MM.1S (cell line): ENCODE data around the gene PLSCR5.

Source experiments
- DNase-seq: peaks from one replicate; pipeline ENCODE4 v3.0.0-alpha.2; 2015
- H2AFZ ChIP-seq: fragments of 300-600 bp; sonication (generic); 2 replicates; pipeline ENCODE4 v1.6.0; 2016; ENCODE audit warnings: antibody characterized with exemption, low read length
- H3F3A ChIP-seq: fragments of 300-600 bp; sonication (generic); 2 replicates; pipeline ENCODE4 v1.6.1; 2016; ENCODE audit warnings: mild to moderate bottlenecking, antibody characterized with exemption, low read length, moderate library complexity, mixed read lengths; ENCODE audit not compliant: insufficient read depth
- H3K27ac ChIP-seq: fragments of 300-600 bp; sonication (generic); 2 replicates; pipeline ENCODE4 v1.5.1; 2016; ENCODE audit warnings: mild to moderate bottlenecking, low read length
- H3K27me3 ChIP-seq: fragments of 300-600 bp; sonication (generic); replicated peaks from 2 replicates; pipeline ENCODE4 v1.6.0; 2016; ENCODE audit warnings: low read length; ENCODE audit not compliant: insufficient read depth
- H3K36me3 ChIP-seq: fragments of 300-600 bp; sonication (generic); replicated peaks from 2 replicates; pipeline ENCODE4 v1.6.1; 2016; ENCODE audit warnings: mild to moderate bottlenecking, low read length, mixed read lengths; ENCODE audit not compliant: insufficient read depth
- H3K4me1 ChIP-seq: fragments of 300-600 bp; sonication (generic); 2 replicates; pipeline ENCODE4 v1.6.1; 2016; ENCODE audit warnings: low read length, mixed read lengths
- H3K4me2 ChIP-seq: fragments of 300-600 bp; sonication (generic); 2 replicates; pipeline ENCODE4 v1.6.0; 2016; ENCODE audit warnings: low read depth, low read length
- H3K4me3 ChIP-seq: fragments of 300-600 bp; sonication (generic); 2 replicates; pipeline ENCODE4 v1.5.1; 2016; ENCODE audit warnings: low read length, mixed read lengths
- H3K79me2 ChIP-seq: fragments of 300-600 bp; sonication (generic); 2 replicates; pipeline ENCODE4 v1.6.1; 2016; ENCODE audit warnings: mixed run types, low read length, mixed read lengths
- H3K9ac ChIP-seq: fragments of 300-600 bp; sonication (generic); 2 replicates; pipeline ENCODE4 v1.6.1; 2016; ENCODE audit warnings: low read length, mixed read lengths
- H3K9me2 ChIP-seq: fragments of 300-600 bp; sonication (generic); replicated peaks from 2 replicates; pipeline ENCODE4 v1.6.1; 2016; ENCODE audit warnings: mild to moderate bottlenecking, low read length, mixed read lengths; ENCODE audit not compliant: insufficient read depth
- H3K9me3 ChIP-seq: fragments of 300-600 bp; sonication (generic); replicated peaks from 2 replicates; pipeline ENCODE4 v1.6.1; 2016; ENCODE audit warnings: mild to moderate bottlenecking, low read length, mixed read lengths; ENCODE audit not compliant: insufficient read depth
- H4K20me1 ChIP-seq: fragments of 300-600 bp; sonication (generic); 2 replicates; pipeline ENCODE4 v1.6.1; 2016; ENCODE audit warnings: mild to moderate bottlenecking, low read length, moderate library complexity, mixed read lengths; ENCODE audit not compliant: insufficient read depth
- EZH2 ChIP-seq: fragments of 300-600 bp; sonication (generic); optimal IDR thresholded peaks from 2 replicates; pipeline ENCODE3; 2017; ENCODE audit warnings: low read depth, mild to moderate bottlenecking, antibody characterized with exemption, low read length, mixed read lengths
- EZH2phosphoT487 ChIP-seq: fragments of 300-600 bp; sonication (generic); IDR thresholded peaks from 2 replicates; pipeline ENCODE4 v1.6.1; 2018; ENCODE audit warnings: antibody characterized with exemption, low read length
- TF ChIP-seq, protein P1 (sequence below): fragments of 300-600 bp; sonication (generic); IDR thresholded peaks from 2 replicates; pipeline ENCODE4 v1.5.1; 2016; ENCODE audit warnings: antibody characterized with exemption, low read length, mixed read lengths

The PLSCR5 gene

DNA sequence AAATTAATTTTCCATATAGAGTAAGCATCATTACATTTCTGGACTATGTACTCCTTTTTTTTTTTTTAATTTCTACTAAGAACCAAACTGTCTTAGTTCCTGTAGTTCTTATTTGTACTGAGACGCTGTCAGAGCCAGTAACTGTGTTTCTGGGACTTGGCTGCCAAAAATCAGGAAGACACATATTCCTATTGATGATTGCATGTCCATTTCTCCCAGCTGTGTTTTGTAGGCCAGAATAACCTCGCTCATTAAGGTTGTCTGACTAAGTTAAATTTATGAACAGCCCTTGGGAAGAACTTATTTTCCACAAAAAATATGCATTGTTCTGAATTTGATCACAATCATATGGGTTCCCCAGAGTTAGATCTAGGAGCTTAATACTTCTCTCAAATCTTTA lies 29.5 kb downstream of the PLSCR5 start:
- no peaks in the 10 kb centered on the region for H3K27me3 ChIP-seq
- H4K20me1 ChIP-seq, result no peaks in the 10 kb centered on the region
- no peaks in the 10 kb centered on the region for H3K9me2 ChIP-seq
- no peaks in the 10 kb centered on the region for H3F3A ChIP-seq
- H3K9me3 ChIP-seq, result no peaks in the 10 kb centered on the region
- no peak overlapping the region for H3K27ac ChIP-seq
- no peaks in the 10 kb centered on the region for H3K79me2 ChIP-seq
- H3K36me3 ChIP-seq, result no peaks in the 10 kb centered on the region
- DNase-seq, result no peak
- H3K4me1 ChIP-seq, result no peaks in the 10 kb centered on the region
- no peak for TF ChIP-seq EZH2phosphoT487
- TF ChIP-seq, protein P1, sequence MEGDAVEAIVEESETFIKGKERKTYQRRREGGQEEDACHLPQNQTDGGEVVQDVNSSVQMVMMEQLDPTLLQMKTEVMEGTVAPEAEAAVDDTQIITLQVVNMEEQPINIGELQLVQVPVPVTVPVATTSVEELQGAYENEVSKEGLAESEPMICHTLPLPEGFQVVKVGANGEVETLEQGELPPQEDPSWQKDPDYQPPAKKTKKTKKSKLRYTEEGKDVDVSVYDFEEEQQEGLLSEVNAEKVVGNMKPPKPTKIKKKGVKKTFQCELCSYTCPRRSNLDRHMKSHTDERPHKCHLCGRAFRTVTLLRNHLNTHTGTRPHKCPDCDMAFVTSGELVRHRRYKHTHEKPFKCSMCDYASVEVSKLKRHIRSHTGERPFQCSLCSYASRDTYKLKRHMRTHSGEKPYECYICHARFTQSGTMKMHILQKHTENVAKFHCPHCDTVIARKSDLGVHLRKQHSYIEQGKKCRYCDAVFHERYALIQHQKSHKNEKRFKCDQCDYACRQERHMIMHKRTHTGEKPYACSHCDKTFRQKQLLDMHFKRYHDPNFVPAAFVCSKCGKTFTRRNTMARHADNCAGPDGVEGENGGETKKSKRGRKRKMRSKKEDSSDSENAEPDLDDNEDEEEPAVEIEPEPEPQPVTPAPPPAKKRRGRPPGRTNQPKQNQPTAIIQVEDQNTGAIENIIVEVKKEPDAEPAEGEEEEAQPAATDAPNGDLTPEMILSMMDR, result no peak
- TF ChIP-seq EZH2, result no peak
- no peak overlapping the region for H2AFZ ChIP-seq
- H3K9ac ChIP-seq, result no peak overlapping the region
- no peak overlapping the region for H3K4me2 ChIP-seq
- no peak overlapping the region for H3K4me3 ChIP-seq

DNA sequence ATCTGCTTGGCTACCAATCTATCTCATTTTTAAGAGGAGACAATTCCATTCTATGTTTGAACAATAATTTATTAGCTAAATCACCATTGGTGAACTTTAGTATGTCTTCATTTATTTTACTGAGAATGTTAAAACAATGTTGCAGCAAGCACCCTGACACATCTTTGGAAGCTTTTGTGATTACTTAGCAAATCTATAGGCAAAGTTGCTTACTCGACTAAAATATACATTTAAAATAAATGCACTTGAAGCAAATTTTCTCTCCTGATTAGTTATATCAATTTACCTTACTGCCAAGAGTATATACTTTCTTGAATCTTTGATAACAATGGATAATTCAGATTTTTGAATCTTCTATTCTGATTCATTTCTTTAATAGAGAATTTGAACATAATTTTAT lies 31.0 kb downstream of the PLSCR5 start:
- Histone ChIP-seq H3F3A (no peaks in the 10 kb centered on the region), H3K4me2 (no peak overlapping the region), H3K9me3 (no peaks in the 10 kb centered on the region), H3K79me2 (no peaks in the 10 kb centered on the region), H3K4me1 (no peaks in the 10 kb centered on the region), H4K20me1 (no peaks in the 10 kb centered on the region), H2AFZ (no peak overlapping the region), H3K4me3 (no peak overlapping the region), H3K27me3 (no peaks in the 10 kb centered on the region), H3K36me3 (no peaks in the 10 kb centered on the region), H3K27ac (no peak overlapping the region), H3K9ac (no peak overlapping the region), H3K9me2 (no peaks in the 10 kb centered on the region)
- TF ChIP-seq EZH2 (no peak), EZH2phosphoT487 (no peak)
- TF ChIP-seq, protein P1, result no peak
- DNase-seq, result no peak

DNA sequence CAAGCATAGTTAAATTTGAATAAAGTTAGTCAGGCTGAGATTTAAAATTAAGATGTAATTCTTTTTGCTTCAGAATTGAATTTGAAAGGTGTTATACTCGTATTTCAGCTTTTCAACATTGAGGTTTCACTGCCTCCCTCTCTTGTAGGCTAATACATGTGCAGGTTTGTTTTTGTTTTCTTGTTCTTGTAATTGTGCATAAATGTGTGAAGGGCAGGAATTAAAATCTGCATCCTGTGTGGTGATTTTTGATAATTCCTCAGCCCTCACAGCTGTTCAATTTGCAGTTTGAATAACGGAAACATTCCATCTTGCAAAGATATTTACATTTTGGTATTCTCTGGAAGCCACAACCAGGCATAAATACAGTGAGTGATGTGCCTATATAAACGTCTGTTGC lies 35.8 kb downstream of the PLSCR5 start:
- no peaks in the 10 kb centered on the region for H3K9me3 ChIP-seq
- H4K20me1 ChIP-seq, result no peaks in the 10 kb centered on the region
- no peak overlapping the region for H3K4me2 ChIP-seq
- DNase-seq, result no peak
- no peak overlapping the region for H3K9ac ChIP-seq
- no peak for TF ChIP-seq EZH2
- TF ChIP-seq, protein P1, result no peak
- TF ChIP-seq EZH2phosphoT487, result no peak
- H3F3A ChIP-seq, result no peaks in the 10 kb centered on the region
- no peak overlapping the region for H3K4me3 ChIP-seq
- H3K79me2 ChIP-seq, result no peaks in the 10 kb centered on the region
- no peaks in the 10 kb centered on the region for H3K9me2 ChIP-seq
- H3K27me3 ChIP-seq, result no peaks in the 10 kb centered on the region
- H2AFZ ChIP-seq, result no peak overlapping the region
- H3K36me3 ChIP-seq, result no peaks in the 10 kb centered on the region
- no peak overlapping the region for H3K27ac ChIP-seq
- H3K4me1 ChIP-seq, result no peaks in the 10 kb centered on the region

DNA sequence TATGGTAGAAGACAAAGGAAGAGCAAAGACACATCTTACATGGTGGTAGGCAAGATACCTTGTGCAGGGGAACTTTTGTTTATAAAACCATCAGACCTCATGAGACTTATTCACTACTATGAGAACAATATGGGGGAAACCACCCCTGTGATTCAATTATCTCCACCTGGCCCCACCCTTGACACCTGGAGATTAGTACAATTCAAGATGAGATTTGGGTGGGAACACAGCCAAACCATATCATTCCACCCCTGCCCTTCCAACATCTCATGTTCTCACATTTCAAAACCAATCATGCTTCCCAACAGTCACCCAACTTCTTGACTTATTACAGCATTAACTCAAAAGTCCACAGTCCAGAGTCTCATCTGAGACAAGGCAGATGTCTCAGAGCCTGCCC lies 39.0 kb downstream of the PLSCR5 start:
- DNase-seq, result no peak
- H3K27me3 ChIP-seq, result no peaks in the 10 kb centered on the region
- no peak overlapping the region for H3K9ac ChIP-seq
- H3F3A ChIP-seq, result no peaks in the 10 kb centered on the region
- no peak overlapping the region for H3K27ac ChIP-seq
- H3K9me2 ChIP-seq, result no peaks in the 10 kb centered on the region
- H4K20me1 ChIP-seq, result no peaks in the 10 kb centered on the region
- no peak overlapping the region for H2AFZ ChIP-seq
- TF ChIP-seq EZH2phosphoT487, result no peak
- TF ChIP-seq, protein P1, result no peak
- no peak for TF ChIP-seq EZH2
- no peaks in the 10 kb centered on the region for H3K36me3 ChIP-seq
- H3K9me3 ChIP-seq, result no peaks in the 10 kb centered on the region
- no peak overlapping the region for H3K4me3 ChIP-seq
- H3K79me2 ChIP-seq, result no peaks in the 10 kb centered on the region
- no peaks in the 10 kb centered on the region for H3K4me1 ChIP-seq
- H3K4me2 ChIP-seq, result no peak overlapping the region
